ENCODE measurements around the gene REELD1.

REELD1 gene

DNA sequence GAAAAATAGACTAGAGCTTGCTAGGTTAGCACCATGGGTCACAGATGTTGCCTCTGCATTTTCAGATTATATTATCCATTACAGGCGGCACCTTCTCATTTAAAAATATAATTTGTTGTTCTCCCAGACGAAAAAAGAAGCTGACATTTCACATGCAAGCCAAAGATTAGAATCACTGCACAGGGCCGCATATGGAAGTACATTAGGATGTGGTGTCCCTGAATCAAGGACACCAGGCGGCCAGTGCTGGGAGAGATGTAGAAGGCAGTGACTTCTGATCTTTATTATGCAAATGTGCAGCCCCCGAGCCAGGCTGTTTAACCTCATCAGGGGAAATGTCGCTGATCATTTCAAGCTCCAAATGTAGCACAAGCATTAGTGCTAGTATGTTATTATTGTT, 22.8 kb downstream of the REELD1 start:
- no peak overlapping the region for H3K4me3 ChIP-seq (replicated peaks; ENCODE audit: low read depth, low read length)
- TF ChIP-seq CTCF (IDR thresholded peaks at IDR 0.05; ENCODE audit: low read length, missing control alignments) = no peak
- DNase-seq (ENCODE audit: low read depth) = no peak

GRCh38 chr4:146238107-146238506, 23.8 kb downstream of the REELD1 start:
- TF ChIP-seq CTCF (IDR thresholded peaks at IDR 0.05; ENCODE audit: low read length, missing control alignments) = no peak
- no peak overlapping the region for H3K4me3 ChIP-seq (replicated peaks; ENCODE audit: low read depth, low read length)
- no peak for DNase-seq (ENCODE audit: low read depth)

DNA sequence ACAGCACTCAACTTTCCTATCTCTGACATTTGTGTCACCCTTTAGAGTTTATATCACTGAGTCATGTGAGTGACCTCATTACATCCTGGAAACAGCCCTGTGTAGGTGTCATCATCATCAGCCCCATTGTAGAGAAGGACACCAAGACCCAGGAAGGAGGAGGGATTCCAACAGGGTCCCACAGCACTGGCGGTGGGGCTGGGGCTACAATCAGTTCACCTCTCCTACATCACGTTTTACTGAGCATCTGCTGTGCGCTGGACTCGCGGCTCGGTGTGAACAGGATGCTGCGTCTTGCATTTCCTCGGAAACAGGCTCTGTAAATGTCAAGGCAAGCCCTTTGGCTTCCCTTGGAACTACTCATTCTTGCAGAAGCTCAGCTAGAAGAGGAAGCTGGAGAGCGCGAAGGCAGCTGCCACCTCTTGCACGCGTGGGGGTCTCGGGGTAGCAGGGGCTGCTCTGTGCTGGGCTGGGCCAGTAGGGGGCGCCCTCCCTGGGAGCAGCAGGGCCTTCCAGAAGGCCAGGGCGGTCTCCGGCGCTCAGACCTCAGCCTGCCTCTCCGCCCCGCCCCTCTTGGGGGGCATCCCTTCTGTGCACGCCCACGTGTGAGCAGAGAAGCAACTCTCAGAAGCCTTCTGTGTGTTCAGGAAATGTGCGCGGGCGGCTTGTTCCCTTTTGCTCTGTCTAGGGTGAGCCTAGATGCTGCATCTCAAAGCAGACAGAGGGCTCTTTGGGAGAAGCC, 29.0 kb downstream of the REELD1 start:
- no peak for TF ChIP-seq CTCF (IDR thresholded peaks at IDR 0.05; ENCODE audit: low read length, missing control alignments)
- peak; percentile 28 for DNase-seq (ENCODE audit: low read depth)
- H3K4me3 ChIP-seq (replicated peaks; ENCODE audit: low read depth, low read length) = no peak overlapping the region

DNA sequence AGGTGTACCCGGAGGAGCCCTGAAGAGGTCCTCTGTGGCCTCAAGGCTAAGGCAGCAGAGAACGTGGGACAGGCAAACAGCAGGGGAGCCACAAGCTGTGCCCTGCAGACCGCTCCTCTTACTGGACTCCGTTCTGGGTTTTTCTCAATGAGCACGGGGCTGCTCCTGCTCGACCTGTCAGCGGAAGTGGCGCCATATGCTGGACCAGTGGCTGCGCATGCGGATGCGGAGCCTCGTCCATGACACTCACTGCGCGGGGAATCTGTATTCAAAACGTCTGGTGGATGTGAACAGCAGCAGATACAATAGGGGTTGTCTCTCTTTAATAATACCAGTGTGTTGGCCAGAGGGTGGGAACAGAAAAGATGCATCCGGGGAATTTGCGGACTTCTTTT, 29.5 kb downstream of the REELD1 start:
- TF ChIP-seq CTCF (IDR thresholded peaks at IDR 0.05; ENCODE audit: low read length, missing control alignments) = no peak
- no peak for DNase-seq (ENCODE audit: low read depth)
- H3K4me3 ChIP-seq (replicated peaks; ENCODE audit: low read depth, low read length) = no peak overlapping the region

DNA sequence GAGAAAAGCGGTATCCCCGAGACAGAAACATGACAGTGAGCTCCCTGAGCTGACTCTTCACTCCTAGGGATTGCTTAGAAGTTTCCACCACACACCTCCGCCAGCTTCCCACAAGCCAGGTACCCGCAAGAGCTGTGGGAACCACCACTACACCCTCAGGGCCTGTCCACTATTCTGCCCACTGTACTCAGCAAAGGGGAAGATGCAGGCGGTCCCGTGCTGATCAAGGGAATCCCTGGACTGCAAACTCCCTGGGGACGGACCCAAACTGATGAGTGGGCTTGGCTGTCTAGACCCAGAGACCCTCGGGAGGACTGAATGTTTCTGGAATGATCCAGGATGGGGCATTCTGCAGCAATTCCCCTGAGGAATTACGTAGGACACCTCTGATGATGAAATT, 30.2 kb downstream of the REELD1 start:
- no peak for DNase-seq (ENCODE audit: low read depth)

DNA sequence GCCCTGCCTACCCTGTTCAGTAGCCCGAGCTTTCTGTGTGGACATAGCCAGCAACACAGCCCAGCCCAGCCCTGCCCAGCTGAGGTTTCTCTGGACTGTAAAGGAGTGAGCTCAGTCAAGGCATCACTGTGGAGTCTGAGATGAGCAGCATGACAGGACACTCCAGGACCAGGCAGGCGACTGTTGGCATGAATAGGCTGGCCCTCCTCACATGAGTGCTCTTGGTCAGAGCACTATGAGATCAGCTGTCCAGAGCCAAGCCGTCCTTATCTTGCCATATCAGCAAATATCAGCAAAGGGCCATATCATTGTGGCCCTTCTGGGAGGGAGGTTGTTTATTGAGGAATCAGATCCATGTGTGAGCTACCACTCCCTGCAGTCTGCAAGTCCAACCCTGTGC, 30.9 kb downstream of the REELD1 start:
- no peak overlapping the region for H3K4me3 ChIP-seq (replicated peaks; ENCODE audit: low read depth, low read length)
- TF ChIP-seq CTCF (IDR thresholded peaks at IDR 0.05; ENCODE audit: low read length, missing control alignments) = no peak
- no peak for DNase-seq (ENCODE audit: low read depth)

More for the DNA sequence above, 30.2 kb downstream of the REELD1 start:
- TF ChIP-seq CTCF (IDR thresholded peaks at IDR 0.05; ENCODE audit: low read length, missing control alignments) = no peak
- no peak overlapping the region for H3K4me3 ChIP-seq (replicated peaks; ENCODE audit: low read depth, low read length)

GRCh38 chr4:146245850-146246249, 31.5 kb downstream of the REELD1 start:
- no peak for TF ChIP-seq CTCF (IDR thresholded peaks at IDR 0.05; ENCODE audit: low read length, missing control alignments)
- no peak for DNase-seq (ENCODE audit: low read depth)
- no peak overlapping the region for H3K4me3 ChIP-seq (replicated peaks; ENCODE audit: low read depth, low read length)

All from fibroblast of pulmonary artery (primary cell).